OCI-LY7 (cell line): Measurements from ENCODE around the gene NT5M. TPM values are rescaled to one million over a fixed set of nuclear protein-coding genes. Genes with fewer than 3 reads are reported as not detected.

Experiments used
- BruUV-seq: library from RNA; stranded (reverse); fragments of 400-500 nt; replicated peaks from 2 replicates; lab custom pipeline; 2021; lab: Mats Ljungman, UMichigan
- CTCF ChIA-PET: fragments of 300-600 bp; sonication (Branson Sonifier 250); formaldehyde crosslinking; loops from one replicate; lab custom pipeline; 2022; ENCODE audit warnings: antibody characterized with exemption; ENCODE audit not compliant: unreplicated experiment; lab: Charles Lee
- POLR2A ChIA-PET: fragments of 300-600 bp; sonication (Branson Sonifier 250); formaldehyde crosslinking; loops from one replicate; lab custom pipeline; 2022; ENCODE audit warnings: antibody characterized with exemption; lab: Charles Lee
- DNase-seq: peaks from one replicate; pipeline ENCODE4 v3.0.0-alpha.2; 2015; ENCODE audit warnings: low spot score
- H2AFZ ChIP-seq: fragments of 200-600 bp; sonication (generic), shearing (Covaris generic); 2 replicates; pipeline ENCODE4 v1.6.1; 2014; ENCODE audit warnings: mild to moderate bottlenecking, antibody characterized with exemption, low read length, moderate library complexity
- H3K27ac ChIP-seq: fragments of 200-600 bp; sonication (generic); 2 replicates; pipeline ENCODE4 v1.5.1; 2014; ENCODE audit warnings: mixed run types, low read depth, mild to moderate bottlenecking, moderate library complexity, low read length, inconsistent platforms; ENCODE audit not compliant: poor library complexity, severe bottlenecking
- H3K36me3 ChIP-seq: fragments of 200-600 bp; sonication (generic); 2 replicates; pipeline ENCODE4 v1.6.1; 2014; ENCODE audit warnings: mild to moderate bottlenecking, antibody characterized with exemption, low read length, moderate library complexity, mixed read lengths; ENCODE audit not compliant: insufficient read depth
- H3K4me1 ChIP-seq: fragments of 200-600 bp; sonication (generic); 2 replicates; pipeline ENCODE4 v1.5.1; 2014; ENCODE audit warnings: mild to moderate bottlenecking, low read length; ENCODE audit not compliant: insufficient read depth, poor library complexity, severe bottlenecking
- H3K4me2 ChIP-seq: fragments of 200-600 bp; sonication (generic); 2 replicates; pipeline ENCODE4 v1.6.1; 2014; ENCODE audit warnings: mild to moderate bottlenecking, low read length
- H3K4me3 ChIP-seq: fragments of 200-600 bp; sonication (generic); 2 replicates; pipeline ENCODE4 v1.5.1; 2014; ENCODE audit warnings: mild to moderate bottlenecking, low read depth, low read length; ENCODE audit not compliant: poor library complexity, severe bottlenecking
- H3K79me2 ChIP-seq: fragments of 200-600 bp; sonication (generic); 2 replicates; pipeline ENCODE4 v1.6.1; 2016; ENCODE audit warnings: low read depth, mild to moderate bottlenecking, low read length, moderate library complexity, mixed read lengths; ENCODE audit not compliant: insufficient read depth
- H3K9me2 ChIP-seq: fragments of 200-600 bp; sonication (generic); 2 replicates; pipeline ENCODE4 v1.6.1; 2016; ENCODE audit warnings: mild to moderate bottlenecking, low read length, mixed read lengths; ENCODE audit not compliant: insufficient read depth
- H3K9me3 ChIP-seq: fragments of 200-600 bp; sonication (generic); 2 replicates; pipeline ENCODE4 v1.6.1; 2014; ENCODE audit warnings: mild to moderate bottlenecking, mixed run types, low read length, mixed read lengths
- H4K20me1 ChIP-seq: fragments of 200-600 bp; sonication (generic); 2 replicates; pipeline ENCODE4 v1.6.1; 2014; ENCODE audit warnings: mild to moderate bottlenecking, antibody characterized with exemption, low read length, moderate library complexity, mixed read lengths; ENCODE audit not compliant: insufficient read depth
- EZH2phosphoT487 ChIP-seq: fragments of 200-600 bp; sonication (generic); IDR thresholded peaks from 2 replicates; pipeline ENCODE4 v1.6.1; 2018; ENCODE audit warnings: low read depth, borderline replicate concordance, mild to moderate bottlenecking, mixed run types, antibody characterized with exemption, low read length, moderate library complexity, mixed read lengths
- intact Hi-C: fragments of 100-400 bp; cut with micrococcal nuclease; formaldehyde crosslinking; loops from one replicate; pipeline ENCODE4 v1.10.0; 2022; ENCODE audit not compliant: unreplicated experiment
- total RNA-seq, 2 experiments: library from RNA; depleted of rRNA in 1 of 2; stranded (reverse); fragments of >200 nt in 1 of 2; shearing (Covaris generic) in 1 of 2; gene quantifications; 2 replicates each; pipeline ENCODE4 v1.2.3, GENCODE V29; 2014 to 2022
- TF ChIP-seq, protein P1 (sequence below): fragments of 200-600 bp; sonication (generic); conservative IDR thresholded peaks from 2 replicates; pipeline ENCODE4 v1.5.1; 2014; ENCODE audit warnings: mild to moderate bottlenecking, antibody characterized with exemption, low read length, moderate library complexity, mixed read lengths

NT5M gene
- total RNA-seq, 2 experiments from 2014 or later, result 8.2 to 14.0 TPM

DNA sequence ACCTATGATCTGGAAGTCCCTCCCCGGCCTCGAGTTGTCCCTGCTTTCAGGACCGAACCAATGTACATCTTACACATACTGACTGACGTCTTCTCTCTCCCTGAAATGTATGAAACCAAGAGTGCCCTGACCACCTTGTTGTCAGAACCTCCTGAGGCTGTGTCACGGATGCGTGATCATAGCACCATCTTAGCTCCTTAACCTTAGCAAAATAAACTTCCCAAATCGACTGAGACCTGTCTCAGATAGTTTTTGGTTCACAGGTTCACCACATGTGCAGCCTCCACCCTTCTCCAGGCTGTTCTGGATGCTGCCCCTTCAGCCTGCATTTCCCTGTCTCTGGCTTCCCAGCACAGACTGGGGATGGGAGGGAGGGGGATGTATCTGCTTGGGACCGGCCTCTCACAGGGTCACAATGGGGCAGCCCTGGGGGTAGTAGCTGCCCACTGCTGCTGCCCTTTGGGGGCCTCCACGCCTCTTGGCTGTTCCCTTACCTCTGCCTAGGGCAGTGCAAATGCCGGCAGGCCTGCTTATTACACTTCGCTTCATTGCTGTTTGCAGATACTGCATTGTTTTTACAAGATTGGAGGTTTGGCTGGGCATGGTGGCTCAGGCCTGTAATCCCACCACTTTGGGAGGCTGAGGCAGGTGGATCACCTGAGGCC, 69.8 kb downstream of the NT5M start:
- Histone ChIP-seq H3K9me3 (no peaks in the 10 kb centered on the region), H3K4me3 (no peak overlapping the region), H3K79me2 (no peaks in the 10 kb centered on the region), H3K36me3 (no peaks in the 10 kb centered on the region), H4K20me1 (no peaks in the 10 kb centered on the region), H3K4me2 (no peak overlapping the region), H3K27ac (no peak overlapping the region), H3K9me2 (no peaks in the 10 kb centered on the region), H2AFZ (no peak overlapping the region), H3K4me1 (no peaks in the 10 kb centered on the region)
- no peak for TF ChIP-seq EZH2phosphoT487
- TF ChIP-seq, protein P1, sequence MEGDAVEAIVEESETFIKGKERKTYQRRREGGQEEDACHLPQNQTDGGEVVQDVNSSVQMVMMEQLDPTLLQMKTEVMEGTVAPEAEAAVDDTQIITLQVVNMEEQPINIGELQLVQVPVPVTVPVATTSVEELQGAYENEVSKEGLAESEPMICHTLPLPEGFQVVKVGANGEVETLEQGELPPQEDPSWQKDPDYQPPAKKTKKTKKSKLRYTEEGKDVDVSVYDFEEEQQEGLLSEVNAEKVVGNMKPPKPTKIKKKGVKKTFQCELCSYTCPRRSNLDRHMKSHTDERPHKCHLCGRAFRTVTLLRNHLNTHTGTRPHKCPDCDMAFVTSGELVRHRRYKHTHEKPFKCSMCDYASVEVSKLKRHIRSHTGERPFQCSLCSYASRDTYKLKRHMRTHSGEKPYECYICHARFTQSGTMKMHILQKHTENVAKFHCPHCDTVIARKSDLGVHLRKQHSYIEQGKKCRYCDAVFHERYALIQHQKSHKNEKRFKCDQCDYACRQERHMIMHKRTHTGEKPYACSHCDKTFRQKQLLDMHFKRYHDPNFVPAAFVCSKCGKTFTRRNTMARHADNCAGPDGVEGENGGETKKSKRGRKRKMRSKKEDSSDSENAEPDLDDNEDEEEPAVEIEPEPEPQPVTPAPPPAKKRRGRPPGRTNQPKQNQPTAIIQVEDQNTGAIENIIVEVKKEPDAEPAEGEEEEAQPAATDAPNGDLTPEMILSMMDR, result no peak
- ChIA-PET POLR2A (no interaction called here), CTCF (no interaction called here)
- no peak for DNase-seq
- no TSS peak for BruUV-seq
- intact Hi-C loops, result no loop called here

DNA sequence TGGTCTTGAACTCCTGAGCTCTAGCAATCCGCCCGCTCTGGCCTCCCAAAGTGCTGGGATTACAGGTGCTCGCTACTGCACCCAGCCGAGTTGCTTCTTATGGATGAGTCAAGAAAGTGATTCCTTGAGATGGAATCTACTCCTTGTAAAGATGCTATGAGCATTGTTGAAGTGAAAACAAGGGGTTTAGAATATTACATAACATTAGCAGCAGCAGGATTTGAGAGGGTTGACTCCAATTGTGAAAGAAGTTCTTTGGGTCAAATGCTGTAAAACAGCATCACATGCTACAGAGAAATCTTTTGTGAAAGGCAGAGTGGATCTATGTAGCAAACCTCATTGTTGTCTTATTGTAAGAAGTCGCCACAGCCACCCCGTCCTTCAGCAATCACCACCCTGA, 72.7 kb downstream of the NT5M start:
- intact Hi-C loops, result no loop called here

DNA sequence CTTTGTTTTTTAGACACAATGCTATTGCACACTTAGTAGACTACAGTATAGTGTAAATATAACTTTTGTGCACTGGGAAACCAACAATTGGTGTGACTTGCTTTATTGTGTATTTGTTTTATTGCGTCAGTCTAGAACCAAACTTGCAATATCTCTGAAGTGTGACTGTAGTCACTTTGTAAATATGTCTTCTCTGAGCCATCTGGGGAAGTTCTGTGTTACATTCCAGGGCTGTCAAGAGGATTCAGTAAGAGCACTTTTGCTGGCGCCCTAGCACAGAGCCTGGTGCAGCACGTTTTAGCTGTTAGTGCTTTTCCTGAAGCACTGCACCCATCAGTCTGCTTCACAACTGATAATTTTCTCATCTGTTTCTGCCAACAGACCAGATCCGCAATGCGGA, 73.2 kb downstream of the NT5M start:
- CTCF ChIA-PET, result no interaction called here
- DNase-seq, result no peak

More for the DNA sequence above, 72.7 kb downstream of the NT5M start:
- CTCF ChIA-PET, result no interaction called here
- no peaks in the 10 kb centered on the region for H3K9me3 ChIP-seq
- H3K79me2 ChIP-seq, result no peaks in the 10 kb centered on the region
- no peak overlapping the region for H3K27ac ChIP-seq
- no peak for DNase-seq
- no peaks in the 10 kb centered on the region for H3K36me3 ChIP-seq
- H3K9me2 ChIP-seq, result no peaks in the 10 kb centered on the region
- POLR2A ChIA-PET, result no interaction called here
- no peak overlapping the region for H2AFZ ChIP-seq
- no peak overlapping the region for H3K4me3 ChIP-seq
- H3K4me1 ChIP-seq, result no peaks in the 10 kb centered on the region
- BruUV-seq, result no TSS peak
- H4K20me1 ChIP-seq, result no peaks in the 10 kb centered on the region
- no peak overlapping the region for H3K4me2 ChIP-seq
- no peak for TF ChIP-seq EZH2phosphoT487
- TF ChIP-seq, protein P1, result no peak

More for the DNA sequence above, 73.2 kb downstream of the NT5M start:
- Histone ChIP-seq H4K20me1 (no peaks in the 10 kb centered on the region), H3K4me2 (no peak overlapping the region), H3K4me1 (no peaks in the 10 kb centered on the region), H3K9me3 (no peaks in the 10 kb centered on the region), H3K79me2 (no peaks in the 10 kb centered on the region), H3K27ac (no peak overlapping the region), H3K36me3 (no peaks in the 10 kb centered on the region), H3K9me2 (no peaks in the 10 kb centered on the region), H3K4me3 (no peak overlapping the region), H2AFZ (no peak overlapping the region)
- POLR2A ChIA-PET, result interaction anchor here (0.8 kb wide), 1 partner anchor 95 kb away, joined by 3 read pairs; no protein-coding TSS in a partner anchor
- no TSS peak for BruUV-seq
- no peak for TF ChIP-seq EZH2phosphoT487
- TF ChIP-seq, protein P1, result no peak
- intact Hi-C loops, result no loop called here
